ENCODE measurements around the gene DLAT.
"Not testable (repeated sequence)": the region's sequence is repeated elsewhere in the genome, so short reads cannot be mapped to it uniquely, and the experiment has no call there.

- TF ChIP-seq, protein P1, sequence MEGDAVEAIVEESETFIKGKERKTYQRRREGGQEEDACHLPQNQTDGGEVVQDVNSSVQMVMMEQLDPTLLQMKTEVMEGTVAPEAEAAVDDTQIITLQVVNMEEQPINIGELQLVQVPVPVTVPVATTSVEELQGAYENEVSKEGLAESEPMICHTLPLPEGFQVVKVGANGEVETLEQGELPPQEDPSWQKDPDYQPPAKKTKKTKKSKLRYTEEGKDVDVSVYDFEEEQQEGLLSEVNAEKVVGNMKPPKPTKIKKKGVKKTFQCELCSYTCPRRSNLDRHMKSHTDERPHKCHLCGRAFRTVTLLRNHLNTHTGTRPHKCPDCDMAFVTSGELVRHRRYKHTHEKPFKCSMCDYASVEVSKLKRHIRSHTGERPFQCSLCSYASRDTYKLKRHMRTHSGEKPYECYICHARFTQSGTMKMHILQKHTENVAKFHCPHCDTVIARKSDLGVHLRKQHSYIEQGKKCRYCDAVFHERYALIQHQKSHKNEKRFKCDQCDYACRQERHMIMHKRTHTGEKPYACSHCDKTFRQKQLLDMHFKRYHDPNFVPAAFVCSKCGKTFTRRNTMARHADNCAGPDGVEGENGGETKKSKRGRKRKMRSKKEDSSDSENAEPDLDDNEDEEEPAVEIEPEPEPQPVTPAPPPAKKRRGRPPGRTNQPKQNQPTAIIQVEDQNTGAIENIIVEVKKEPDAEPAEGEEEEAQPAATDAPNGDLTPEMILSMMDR (IDR thresholded peaks at IDR 0.05; ENCODE audit: insufficient read depth, low read length) = not testable (repeated sequence)
- TF ChIP-seq GABPA (IDR thresholded peaks at IDR 0.05; ENCODE audit: low read depth); REST (IDR thresholded peaks at IDR 0.05; ENCODE audit: insufficient replicate concordance, low read depth); POLR2AphosphoS5 (IDR thresholded peaks at IDR 0.05; ENCODE audit: low read depth); SPI1 (IDR thresholded peaks at IDR 0.05; ENCODE audit: borderline replicate concordance, low read depth): not testable (repeated sequence)
Measured at GRCh38 chr11:112011451-112011850, 13.8 kb upstream of the DLAT start.

Measured in HL-60 (cell line).